ENCODE results near the gene HCFC1R1. TPM values are rescaled to one million over a fixed set of nuclear protein-coding genes. Genes with fewer than 3 reads are reported as not detected.

HCFC1R1 gene
- total RNA-seq, 3 donors from 2014 or later (not counting 1 experiment from before 2014, with no cell fraction given), result 15.4 to 21.8 (median 16.0) TPM

- no peak for TF ChIP-seq CTCF (IDR thresholded peaks at IDR 0.05)
- H3K27ac Mint-ChIP-seq, result peak overlapping the region in 1 of 2 donors; percentile 29
- no peak overlapping the region for H3K4me3 Mint-ChIP-seq
- Histone ChIP-seq H3K27ac (ENCODE audit: low read length) (no peak overlapping the region), H3K36me3 (ENCODE audit: control insufficient read depth, insufficient read depth, low read length) (no peaks in the 10 kb centered on the region), H3K27me3 (ENCODE audit: control insufficient read depth, insufficient read depth, low read length) (peaks cover 50% of the 10 kb centered on the region), H3K4me3 (ENCODE audit: low read length) (no peak overlapping the region), H3K4me1 (ENCODE audit: control insufficient read depth, insufficient read depth, low read length) (peaks cover 13% of the 10 kb centered on the region), H3K9me3 (ENCODE audit: control insufficient read depth, insufficient read depth, low read length) (no peaks in the 10 kb centered on the region)
- peaks cover 37 to 54% of the 10 kb centered on the region in 2 donors for H3K27me3 Mint-ChIP-seq (ENCODE audit: low read depth in 2 of 2)
- H3K4me1 Mint-ChIP-seq, result peaks cover 0 to 15% of the 10 kb centered on the region in 2 donors
- intact Hi-C loops (cut with micrococcal nuclease), result no loop called here
- no peaks in the 10 kb centered on the region for H3K9me3 Mint-ChIP-seq
- DNase-seq (no peak), ATAC-seq (peak in 2 of 3 donors; percentile 10 to 27)
- 3% methylated on average over 38 of the region's 40 CpGs for WGBS (ENCODE audit: insufficient coverage)
- H3K36me3 Mint-ChIP-seq, result no peaks in the 10 kb centered on the region
Observed at GRCh38 chr16:3035972-3036725, 12.4 kb upstream of the HCFC1R1 start.

GRCh38 chr16:3035289-3035971 lies 11.7 kb upstream of the HCFC1R1 start:
- intact Hi-C loops (cut with micrococcal nuclease), result no loop called here
- Mint-ChIP-seq H3K4me3 (no peak overlapping the region), H3K27me3 (ENCODE audit: low read depth in 2 of 2) (peaks cover 37 to 59% of the 10 kb centered on the region in 2 donors), H3K27ac (peak overlapping the region in 1 of 2 donors; percentile 29), H3K4me1 (peaks cover 0 to 15% of the 10 kb centered on the region in 2 donors), H3K36me3 (no peaks in the 10 kb centered on the region), H3K9me3 (no peaks in the 10 kb centered on the region)
- Histone ChIP-seq H3K4me1 (ENCODE audit: control insufficient read depth, insufficient read depth, low read length) (peaks cover 13% of the 10 kb centered on the region), H3K4me3 (ENCODE audit: low read length) (no peak overlapping the region), H3K9me3 (ENCODE audit: control insufficient read depth, insufficient read depth, low read length) (no peaks in the 10 kb centered on the region), H3K27me3 (ENCODE audit: control insufficient read depth, insufficient read depth, low read length) (peaks cover 55% of the 10 kb centered on the region), H3K36me3 (ENCODE audit: control insufficient read depth, insufficient read depth, low read length) (no peaks in the 10 kb centered on the region), H3K27ac (ENCODE audit: low read length) (no peak overlapping the region)
- DNase-seq (no peak), ATAC-seq (no peak)
- WGBS (ENCODE audit: insufficient coverage), result 25% methylated on average over 19 of the region's 19 CpGs
- TF ChIP-seq CTCF (IDR thresholded peaks at IDR 0.05), result no peak

- H3K27ac Mint-ChIP-seq, result no peak overlapping the region
- Histone ChIP-seq H3K27me3 (ENCODE audit: control insufficient read depth, insufficient read depth, low read length) (peaks cover 55% of the 10 kb centered on the region), H3K27ac (ENCODE audit: low read length) (no peak overlapping the region), H3K4me3 (ENCODE audit: low read length) (no peak overlapping the region), H3K9me3 (ENCODE audit: control insufficient read depth, insufficient read depth, low read length) (no peaks in the 10 kb centered on the region), H3K36me3 (ENCODE audit: control insufficient read depth, insufficient read depth, low read length) (no peaks in the 10 kb centered on the region), H3K4me1 (ENCODE audit: control insufficient read depth, insufficient read depth, low read length) (peaks cover 36% of the 10 kb centered on the region)
- H3K9me3 Mint-ChIP-seq, result no peaks in the 10 kb centered on the region
- H3K27me3 Mint-ChIP-seq (ENCODE audit: low read depth in 2 of 2), result peaks cover 42 to 59% of the 10 kb centered on the region in 2 donors
- H3K36me3 Mint-ChIP-seq, result no peaks in the 10 kb centered on the region
- DNase-seq (no peak), ATAC-seq (no peak)
- TF ChIP-seq CTCF (IDR thresholded peaks at IDR 0.05), result no peak
- intact Hi-C loops (cut with micrococcal nuclease), result no loop called here
- WGBS (ENCODE audit: insufficient coverage), result 36% methylated on average over 7 of the region's 7 CpGs
- H3K4me1 Mint-ChIP-seq, result peaks cover 6 to 40% of the 10 kb centered on the region in 2 donors
- no peak overlapping the region for H3K4me3 Mint-ChIP-seq
Observed at GRCh38 chr16:3032624-3033023, 8.9 kb upstream of the HCFC1R1 start.

All from natural killer cell (primary cell).